HepG2 (cell line): ENCODE results near the gene RAB40C. TPM values are rescaled to one million over a fixed set of nuclear protein-coding genes. Genes with fewer than 3 reads are reported as not detected.
A peak's percentile ranks its signal among the peaks of the same experiment; 100 is the strongest.

Source experiments
- AGO1 ChIP-seq: fragments of 200-400 bp; formaldehyde crosslinking; IDR thresholded peaks from 2 replicates; pipeline ENCODE4 v1.6.1; 2017; ENCODE audit warnings: mild to moderate bottlenecking, low read depth, low read length, moderate library complexity; ENCODE audit not compliant: poor library complexity, severe bottlenecking
- CHD4 ChIP-seq: fragments of 200-600 bp; sonication (generic); IDR thresholded peaks from 2 replicates; pipeline ENCODE4 v1.7.0; 2017; ENCODE audit warnings: mild to moderate bottlenecking, low read length, borderline replicate concordance
- EZH2 ChIP-seq: conservative IDR thresholded peaks from 2 replicates; pipeline ENCODE4 v1.6.1; 2012; ENCODE audit warnings: mild to moderate bottlenecking, low read depth, low read length, moderate library complexity
- FOXA1 ChIP-seq, 2 experiments: fragments of 450-650 bp in 1 of 2; sonication (generic) in 1 of 2; formaldehyde crosslinking in 1 of 2; IDR thresholded peaks; 2 replicates each; pipeline versions ENCODE4 v1.4.0 to v1.6.1; 2016 to 2020; ENCODE audit warnings: missing genetic modification reagents in 1 of 2
- FOXJ3 ChIP-seq: sonication (generic); formaldehyde crosslinking; IDR thresholded peaks from 2 replicates; pipeline ENCODE4 v1.4.0; 2020; ENCODE audit warnings: missing genetic modification reagents, mild to moderate bottlenecking, borderline replicate concordance
- KDM6A ChIP-seq: IDR thresholded peaks from 2 replicates; pipeline ENCODE4 v1.6.1; 2016; ENCODE audit warnings: low read depth
- KLF9 ChIP-seq: IDR thresholded peaks from 2 replicates; pipeline ENCODE4 v1.6.1; 2016; ENCODE audit warnings: low read depth
- NONO ChIP-seq, 2 experiments: fragments of 450-650 bp in 1 of 2; sonication (generic) in 1 of 2; formaldehyde crosslinking in 1 of 2; IDR thresholded peaks in 1 of 2; conservative IDR thresholded peaks in 1 of 2; 2 replicates each; pipeline versions ENCODE4 v1.6.1 to v1.8.0; 2017 to 2022; ENCODE audit warnings: mild to moderate bottlenecking in 1 of 2, missing genetic modification reagents in 1 of 2, moderate library complexity in 1 of 2
- PHF20 ChIP-seq: sonication (generic); formaldehyde crosslinking; IDR thresholded peaks from 2 replicates; pipeline ENCODE4 v1.5.0; 2020; ENCODE audit warnings: mild to moderate bottlenecking, missing genetic modification reagents
- POLR2AphosphoS5 ChIP-seq: IDR thresholded peaks from 2 replicates; pipeline ENCODE4 v1.6.1; 2012; ENCODE audit warnings: low read depth, low read length
- TCF12 ChIP-seq, 2 experiments: fragments of 450-650 bp in 1 of 2; sonication (generic) in 1 of 2; formaldehyde crosslinking in 1 of 2; IDR thresholded peaks; 2 replicates each; pipeline versions ENCODE4 v1.6.1 to v1.8.0; 2017 to 2022; ENCODE audit warnings: antibody characterized with exemption in 1 of 2, mild to moderate bottlenecking in 1 of 2, missing genetic modification reagents in 1 of 2, moderate library complexity in 1 of 2
- WIZ ChIP-seq: sonication (generic); formaldehyde crosslinking; IDR thresholded peaks from 2 replicates; pipeline ENCODE4 v1.5.1; 2020; ENCODE audit warnings: mild to moderate bottlenecking, missing genetic modification reagents
- ZNF558 ChIP-seq: sonication (generic); formaldehyde crosslinking; IDR thresholded peaks from 2 replicates; pipeline ENCODE4 v1.9.0; 2022; ENCODE audit warnings: mild to moderate bottlenecking, missing genetic modification reagents, borderline replicate concordance
- ZNF614 ChIP-seq: IDR thresholded peaks from 2 replicates; pipeline ENCODE4 v1.6.1; 2018; ENCODE audit warnings: missing biosample characterization, missing genetic modification reagents, inconsistent platforms, borderline replicate concordance
- ZNF703 ChIP-seq: sonication (generic); formaldehyde crosslinking; IDR thresholded peaks from 2 replicates; pipeline ENCODE4 v1.5.1; 2020; ENCODE audit warnings: missing genetic modification reagents, mild to moderate bottlenecking, moderate library complexity, borderline replicate concordance
- ZNF747 ChIP-seq: sonication (generic); formaldehyde crosslinking; IDR thresholded peaks from 2 replicates; pipeline ENCODE4 v1.8.1; 2023; ENCODE audit warnings: missing genetic modification reagents, mild to moderate bottlenecking, borderline replicate concordance
- polyA plus RNA-seq, 8 experiments: library from polyadenylated mRNA; depleted of rRNA in 3 of 8; stranded (reverse) in 7 of 8; unstranded in 1 of 8; fragments of >200 nt; fragmentation: Illumina TruSeq in 4 of 8; extraction: Trizol in 4 of 8; gene quantifications; 2 replicates each; pipeline versions ENCODE4 v1.2.1 to v1.2.3, GENCODE V29; 2011 to 2016; ENCODE audit warnings: low read depth in 4 of 8, missing spikeins in 1 of 8, mixed read lengths in 1 of 8; ENCODE audit not compliant: insufficient read depth in 1 of 8
- total RNA-seq, 5 experiments: library from RNA; depleted of rRNA; stranded (reverse); fragments of >200 nt; fragmentation: Illumina TruSeq; extraction: Trizol; gene quantifications; 2 replicates each; pipeline ENCODE4 v1.2.3, GENCODE V29; 2016; ENCODE audit warnings: low read depth in 1 of 5
- TF ChIP-seq, protein P1 (sequence below): IDR thresholded peaks from 2 replicates; pipeline ENCODE4 v1.6.1; 2018; ENCODE audit warnings: missing genetic modification reagents, mild to moderate bottlenecking, missing compliant biosample characterization
- TF ChIP-seq, protein P2 (sequence below): sonication (generic); formaldehyde crosslinking; IDR thresholded peaks from 2 replicates; pipeline ENCODE4 v1.5.1; 2020; ENCODE audit warnings: mild to moderate bottlenecking, moderate library complexity, missing genetic modification reagents
- TF ChIP-seq, protein P3 (sequence below): sonication (generic); IDR thresholded peaks from 2 replicates; pipeline ENCODE4 v1.6.1; 2016; ENCODE audit warnings: low read depth, borderline replicate concordance
- TF ChIP-seq, protein P4 (sequence below): sonication (generic); formaldehyde crosslinking; IDR thresholded peaks from 2 replicates; pipeline ENCODE4 v1.9.0; 2022; ENCODE audit warnings: missing genetic modification reagents, mild to moderate bottlenecking, borderline replicate concordance

RAB40C gene
- total and polyA plus RNA-seq, 2 of the 13 experiments (the other 11 are each of a cell fraction or from before 2014, with no cell fraction given), result 7.7 to 11.5 TPM

DNA sequence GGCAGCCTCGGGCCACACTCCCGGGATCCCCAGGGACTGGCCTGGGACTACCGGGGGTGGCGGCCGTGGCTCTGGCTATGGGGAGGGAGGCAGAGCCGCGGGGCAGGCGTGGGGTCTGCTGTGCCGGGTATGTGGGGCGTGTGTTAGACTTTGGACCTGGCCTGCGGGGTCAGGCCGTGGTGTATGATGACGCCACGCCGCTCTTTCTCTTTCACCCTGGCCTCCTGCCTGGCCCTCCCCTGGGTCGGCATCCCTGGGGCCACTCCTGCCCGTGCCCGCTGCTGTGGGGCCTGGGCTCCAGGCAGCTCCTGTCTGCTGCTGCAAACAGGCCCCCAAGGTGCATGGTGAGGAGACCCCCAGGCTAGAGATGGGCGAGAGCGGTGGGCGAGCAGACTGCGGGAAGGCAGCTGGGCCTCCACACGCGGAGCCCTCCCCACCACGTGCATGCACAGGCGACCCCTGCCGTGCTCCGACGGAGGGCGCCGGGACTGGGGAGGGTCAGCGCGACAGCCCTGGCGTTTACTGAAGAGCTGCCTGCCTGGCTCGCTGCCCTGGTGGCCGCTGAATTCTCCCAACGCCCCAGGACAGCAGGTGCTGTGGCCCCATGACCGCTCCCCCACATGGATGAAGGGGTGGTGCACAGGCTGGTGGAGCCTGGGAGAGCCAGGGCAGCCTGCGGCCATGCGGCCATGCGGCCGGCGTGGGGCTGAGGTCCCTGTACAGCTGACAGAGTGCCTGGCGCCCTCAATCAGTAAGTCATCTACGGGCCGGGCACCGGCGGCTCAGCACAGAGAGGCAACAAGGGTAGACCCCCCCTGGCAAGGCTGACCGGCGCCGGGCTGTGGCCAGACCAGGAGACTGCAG, 46.3 kb upstream of the RAB40C start (continued):
- TF ChIP-seq KLF9 (CRISPR knock-in tag) (no peak), NONO (IDR thresholded peaks at IDR 0.05) (no peak), NONO (CRISPR knock-in tag; conservative IDR thresholded peaks at IDR 0.05) (peak; percentile 72), EZH2 (no peak), ZNF703 (CRISPR knock-in tag) (no peak; the same call in 1 of the 2 replicates), FOXA1 (IDR thresholded peaks at IDR 0.05) (no peak), FOXA1 (CRISPR knock-in tag; IDR thresholded peaks at IDR 0.05) (no peak), WIZ (CRISPR knock-in tag) (no peak), PHF20 (CRISPR knock-in tag) (0 out of 2 replicates have a peak, but pooled peaks have one; percentile 34), FOXJ3 (CRISPR knock-in tag) (peak; percentile 43; the same call in 1 of the 2 replicates), ZNF747 (CRISPR knock-in tag) (0 out of 2 replicates have a peak, but pooled peaks have one; percentile 80), ZNF614 (CRISPR knock-in tag) (no peak), KDM6A (peak; percentile 40; the same call in 1 of the 2 replicates), POLR2AphosphoS5 (peak; percentile 53), AGO1 (no peak), TCF12 (IDR thresholded peaks at IDR 0.05) (no peak), TCF12 (CRISPR knock-in tag; IDR thresholded peaks at IDR 0.05) (no peak), ZNF558 (no peak), CHD4 (no peak)
- TF ChIP-seq, protein P1, sequence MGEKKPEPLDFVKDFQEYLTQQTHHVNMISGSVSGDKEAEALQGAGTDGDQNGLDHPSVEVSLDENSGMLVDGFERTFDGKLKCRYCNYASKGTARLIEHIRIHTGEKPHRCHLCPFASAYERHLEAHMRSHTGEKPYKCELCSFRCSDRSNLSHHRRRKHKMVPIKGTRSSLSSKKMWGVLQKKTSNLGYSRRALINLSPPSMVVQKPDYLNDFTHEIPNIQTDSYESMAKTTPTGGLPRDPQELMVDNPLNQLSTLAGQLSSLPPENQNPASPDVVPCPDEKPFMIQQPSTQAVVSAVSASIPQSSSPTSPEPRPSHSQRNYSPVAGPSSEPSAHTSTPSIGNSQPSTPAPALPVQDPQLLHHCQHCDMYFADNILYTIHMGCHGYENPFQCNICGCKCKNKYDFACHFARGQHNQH (CRISPR knock-in tag), result 0 out of 2 replicates have a peak, but pooled peaks have one; percentile 35
- TF ChIP-seq, protein P2, sequence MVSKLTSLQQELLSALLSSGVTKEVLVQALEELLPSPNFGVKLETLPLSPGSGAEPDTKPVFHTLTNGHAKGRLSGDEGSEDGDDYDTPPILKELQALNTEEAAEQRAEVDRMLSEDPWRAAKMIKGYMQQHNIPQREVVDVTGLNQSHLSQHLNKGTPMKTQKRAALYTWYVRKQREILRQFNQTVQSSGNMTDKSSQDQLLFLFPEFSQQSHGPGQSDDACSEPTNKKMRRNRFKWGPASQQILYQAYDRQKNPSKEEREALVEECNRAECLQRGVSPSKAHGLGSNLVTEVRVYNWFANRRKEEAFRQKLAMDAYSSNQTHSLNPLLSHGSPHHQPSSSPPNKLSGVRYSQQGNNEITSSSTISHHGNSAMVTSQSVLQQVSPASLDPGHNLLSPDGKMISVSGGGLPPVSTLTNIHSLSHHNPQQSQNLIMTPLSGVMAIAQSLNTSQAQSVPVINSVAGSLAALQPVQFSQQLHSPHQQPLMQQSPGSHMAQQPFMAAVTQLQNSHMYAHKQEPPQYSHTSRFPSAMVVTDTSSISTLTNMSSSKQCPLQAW (CRISPR knock-in tag), result no peak
- TF ChIP-seq, protein P3, sequence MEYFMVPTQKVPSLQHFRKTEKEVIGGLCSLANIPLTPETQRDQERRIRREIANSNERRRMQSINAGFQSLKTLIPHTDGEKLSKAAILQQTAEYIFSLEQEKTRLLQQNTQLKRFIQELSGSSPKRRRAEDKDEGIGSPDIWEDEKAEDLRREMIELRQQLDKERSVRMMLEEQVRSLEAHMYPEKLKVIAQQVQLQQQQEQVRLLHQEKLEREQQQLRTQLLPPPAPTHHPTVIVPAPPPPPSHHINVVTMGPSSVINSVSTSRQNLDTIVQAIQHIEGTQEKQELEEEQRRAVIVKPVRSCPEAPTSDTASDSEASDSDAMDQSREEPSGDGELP, result no peak; the same call in 1 of the 2 replicates
- TF ChIP-seq, protein P4, sequence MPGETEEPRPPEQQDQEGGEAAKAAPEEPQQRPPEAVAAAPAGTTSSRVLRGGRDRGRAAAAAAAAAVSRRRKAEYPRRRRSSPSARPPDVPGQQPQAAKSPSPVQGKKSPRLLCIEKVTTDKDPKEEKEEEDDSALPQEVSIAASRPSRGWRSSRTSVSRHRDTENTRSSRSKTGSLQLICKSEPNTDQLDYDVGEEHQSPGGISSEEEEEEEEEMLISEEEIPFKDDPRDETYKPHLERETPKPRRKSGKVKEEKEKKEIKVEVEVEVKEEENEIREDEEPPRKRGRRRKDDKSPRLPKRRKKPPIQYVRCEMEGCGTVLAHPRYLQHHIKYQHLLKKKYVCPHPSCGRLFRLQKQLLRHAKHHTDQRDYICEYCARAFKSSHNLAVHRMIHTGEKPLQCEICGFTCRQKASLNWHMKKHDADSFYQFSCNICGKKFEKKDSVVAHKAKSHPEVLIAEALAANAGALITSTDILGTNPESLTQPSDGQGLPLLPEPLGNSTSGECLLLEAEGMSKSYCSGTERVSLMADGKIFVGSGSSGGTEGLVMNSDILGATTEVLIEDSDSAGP, result peak; percentile 69; the same call in 1 of the 2 replicates
